GM12873 (cell line): ENCODE results near the gene KCNQ5.

Experiments
- TF ChIP-seq, protein P1 (sequence below): IDR thresholded peaks from 2 replicates; pipeline ENCODE4 v1.5.1; 2012; ENCODE audit warnings: low read depth, mild to moderate bottlenecking, moderate library complexity, low read length, control low read depth; ENCODE audit not compliant: insufficient read depth; ENCODE audit errors: missing control alignments

KCNQ5 gene

DNA sequence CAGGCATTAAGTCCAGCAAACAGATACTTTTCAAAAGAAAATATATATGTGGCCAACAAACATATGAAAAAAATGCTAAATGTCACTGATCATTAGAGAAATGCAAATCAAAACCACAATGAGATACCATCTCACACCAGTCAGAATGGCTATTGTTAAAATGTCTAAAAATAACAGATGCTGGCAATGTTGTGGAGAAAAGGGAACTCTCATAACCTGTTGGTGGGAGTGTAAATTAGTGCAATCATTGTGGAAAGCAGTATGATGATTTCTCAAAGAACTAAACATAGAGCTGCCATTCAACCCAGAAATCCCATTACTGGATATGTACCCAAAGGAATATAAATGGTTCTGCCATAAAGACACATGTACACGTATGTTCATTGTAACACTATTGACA is 20.6 kb downstream of the KCNQ5 start:
- TF ChIP-seq, protein P1, sequence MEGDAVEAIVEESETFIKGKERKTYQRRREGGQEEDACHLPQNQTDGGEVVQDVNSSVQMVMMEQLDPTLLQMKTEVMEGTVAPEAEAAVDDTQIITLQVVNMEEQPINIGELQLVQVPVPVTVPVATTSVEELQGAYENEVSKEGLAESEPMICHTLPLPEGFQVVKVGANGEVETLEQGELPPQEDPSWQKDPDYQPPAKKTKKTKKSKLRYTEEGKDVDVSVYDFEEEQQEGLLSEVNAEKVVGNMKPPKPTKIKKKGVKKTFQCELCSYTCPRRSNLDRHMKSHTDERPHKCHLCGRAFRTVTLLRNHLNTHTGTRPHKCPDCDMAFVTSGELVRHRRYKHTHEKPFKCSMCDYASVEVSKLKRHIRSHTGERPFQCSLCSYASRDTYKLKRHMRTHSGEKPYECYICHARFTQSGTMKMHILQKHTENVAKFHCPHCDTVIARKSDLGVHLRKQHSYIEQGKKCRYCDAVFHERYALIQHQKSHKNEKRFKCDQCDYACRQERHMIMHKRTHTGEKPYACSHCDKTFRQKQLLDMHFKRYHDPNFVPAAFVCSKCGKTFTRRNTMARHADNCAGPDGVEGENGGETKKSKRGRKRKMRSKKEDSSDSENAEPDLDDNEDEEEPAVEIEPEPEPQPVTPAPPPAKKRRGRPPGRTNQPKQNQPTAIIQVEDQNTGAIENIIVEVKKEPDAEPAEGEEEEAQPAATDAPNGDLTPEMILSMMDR = no peak

DNA sequence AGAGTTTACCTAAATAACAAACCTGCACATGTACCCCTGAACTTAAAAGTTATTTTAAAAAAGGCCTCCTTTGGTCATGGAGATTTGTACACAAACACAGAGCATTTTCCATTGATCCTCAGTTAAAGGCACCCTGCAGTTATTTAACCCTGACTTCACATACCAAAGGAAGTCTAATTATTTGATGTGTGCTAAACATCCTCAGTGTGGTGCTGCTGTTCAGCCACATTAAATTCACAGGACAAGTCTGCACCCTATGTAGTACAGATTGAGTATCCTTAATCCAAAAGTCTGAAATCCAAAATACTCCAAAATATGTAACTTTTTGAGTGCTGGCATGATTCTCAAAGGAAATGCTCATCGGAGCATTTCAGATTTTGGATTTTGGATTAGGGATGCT is 21.4 kb downstream of the KCNQ5 start:
- TF ChIP-seq, protein P1 = peak; percentile 9

DNA sequence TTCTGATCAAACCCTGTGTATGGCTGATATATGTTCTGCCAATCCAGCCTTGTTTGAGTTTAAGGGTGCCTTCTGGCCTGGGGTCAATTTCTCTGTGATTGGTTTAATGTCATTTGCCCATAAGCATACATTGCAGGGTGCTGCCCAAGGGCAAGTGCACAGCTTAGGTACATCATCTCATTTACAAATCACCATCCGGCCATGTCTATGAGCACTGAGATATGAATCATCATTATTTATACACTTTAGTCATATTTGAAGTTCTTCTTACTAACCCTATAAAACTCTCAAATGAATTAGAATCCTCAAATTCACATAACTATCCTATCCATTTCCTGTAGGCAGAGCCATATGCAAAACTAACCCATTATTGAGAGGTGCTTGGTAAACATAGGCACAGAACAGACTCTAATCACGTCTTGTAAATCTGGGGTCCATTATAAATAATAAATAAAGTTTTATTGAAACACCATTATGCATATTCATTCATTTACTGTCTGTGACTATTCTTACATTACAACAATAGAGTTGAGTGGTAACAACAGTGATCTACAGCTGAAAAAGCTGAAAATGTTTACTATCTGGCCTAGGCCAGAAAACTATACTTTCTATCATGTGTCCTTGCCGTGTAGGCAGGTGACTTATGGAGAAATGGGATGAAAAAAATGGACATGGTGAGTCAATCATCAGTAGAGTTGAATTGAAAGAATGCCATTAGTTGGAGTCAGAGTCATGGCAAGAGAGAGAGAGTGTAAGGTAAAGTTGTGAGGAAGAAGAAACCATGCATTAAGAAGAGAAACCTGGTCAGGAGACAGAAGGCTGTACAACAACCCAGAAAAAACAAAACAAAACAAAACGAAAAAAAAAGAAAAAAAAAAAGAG is 25.0 kb downstream of the KCNQ5 start:
- TF ChIP-seq, protein P1 = no peak

DNA sequence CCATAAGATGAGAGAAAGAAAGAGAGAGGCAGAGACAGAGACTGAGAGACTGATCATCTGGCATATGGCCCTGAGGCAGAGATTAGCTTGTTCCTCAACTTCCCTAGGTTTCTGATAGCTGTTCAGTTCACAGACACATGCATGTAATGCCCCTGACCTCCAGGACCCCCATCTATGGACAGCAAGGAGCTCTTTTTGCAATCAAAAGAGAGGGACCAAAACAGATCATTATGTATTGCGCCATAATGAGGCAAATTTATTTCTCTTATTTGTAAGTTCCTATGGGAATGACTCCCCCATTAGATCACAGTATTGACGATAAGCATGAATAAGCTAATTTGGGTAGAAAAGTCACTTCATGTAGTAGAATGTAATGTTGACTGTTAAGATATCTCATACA is 25.6 kb downstream of the KCNQ5 start:
- TF ChIP-seq, protein P1 = no peak

DNA sequence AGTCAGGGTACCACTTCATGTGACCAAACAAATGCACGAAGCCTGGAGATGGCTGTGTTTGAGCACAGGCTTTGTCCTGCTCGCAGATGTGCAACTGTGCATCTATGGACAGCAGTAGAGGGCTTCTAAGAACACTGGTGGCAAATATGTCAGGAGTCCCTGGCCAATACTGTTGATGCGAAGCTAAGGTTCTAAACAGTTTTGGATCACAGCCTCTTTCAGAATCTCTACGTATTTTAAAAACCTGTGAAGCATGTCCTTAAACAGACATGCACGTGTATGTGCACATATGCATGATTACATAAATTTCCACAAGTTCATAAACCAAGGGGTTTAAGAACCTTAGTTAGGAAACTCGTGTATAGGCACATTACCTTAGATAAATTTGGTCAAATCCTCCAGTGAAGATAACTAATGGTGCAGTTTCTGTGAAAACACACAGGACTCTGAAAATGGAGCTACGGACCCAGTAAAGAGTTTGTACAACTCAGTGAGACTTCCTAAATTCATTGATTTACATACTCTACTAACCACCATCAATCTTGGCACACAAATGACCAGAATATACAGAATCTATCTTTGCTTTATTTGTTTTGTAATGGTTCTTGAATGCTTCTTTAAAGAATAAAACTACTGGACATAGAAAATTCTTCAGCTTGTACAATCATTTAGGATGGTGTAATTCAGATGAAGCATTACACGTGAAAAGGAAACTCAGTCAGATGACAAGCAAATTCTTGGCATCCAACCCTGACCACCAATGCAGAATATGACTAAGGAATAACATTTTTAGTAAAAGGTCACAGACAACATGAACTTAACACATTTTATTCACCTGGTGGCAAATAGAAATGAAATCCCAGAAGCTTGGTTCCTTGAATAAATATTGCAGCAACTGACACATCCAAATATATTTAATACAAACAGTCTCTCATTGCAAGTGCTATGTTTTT is 27.4 kb downstream of the KCNQ5 start:
- TF ChIP-seq, protein P1 = no peak

DNA sequence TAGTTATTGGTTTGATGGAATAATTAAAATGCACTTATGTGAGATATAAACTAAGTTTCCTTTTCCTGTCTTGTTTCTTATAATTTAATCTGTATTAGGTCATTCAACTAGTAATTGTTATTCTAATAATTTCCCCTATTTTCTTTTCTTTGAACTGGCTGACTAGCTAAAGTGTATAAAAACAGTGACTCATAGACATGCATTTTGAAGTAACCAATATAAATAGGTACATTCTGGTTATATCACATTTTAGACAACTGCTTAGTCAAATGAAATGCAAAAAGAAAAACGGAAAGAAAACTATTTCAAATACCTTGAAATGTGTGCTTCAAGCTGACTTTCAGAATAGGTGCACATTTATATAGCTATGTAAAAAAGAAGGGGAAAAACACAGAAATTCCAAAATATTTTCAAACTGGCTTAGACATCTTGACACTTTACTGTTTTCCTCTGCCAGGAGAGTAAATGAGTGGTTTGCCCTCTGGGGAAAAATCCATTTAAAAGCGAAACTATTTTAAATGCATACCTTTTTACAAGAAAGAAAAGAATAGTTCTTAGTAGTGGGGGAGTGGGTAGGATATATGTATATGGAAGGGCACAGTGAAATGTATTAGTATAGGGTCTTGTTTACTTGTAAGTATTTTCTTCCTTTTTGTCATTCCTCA is 28.3 kb downstream of the KCNQ5 start:
- TF ChIP-seq, protein P1 = no peak

DNA sequence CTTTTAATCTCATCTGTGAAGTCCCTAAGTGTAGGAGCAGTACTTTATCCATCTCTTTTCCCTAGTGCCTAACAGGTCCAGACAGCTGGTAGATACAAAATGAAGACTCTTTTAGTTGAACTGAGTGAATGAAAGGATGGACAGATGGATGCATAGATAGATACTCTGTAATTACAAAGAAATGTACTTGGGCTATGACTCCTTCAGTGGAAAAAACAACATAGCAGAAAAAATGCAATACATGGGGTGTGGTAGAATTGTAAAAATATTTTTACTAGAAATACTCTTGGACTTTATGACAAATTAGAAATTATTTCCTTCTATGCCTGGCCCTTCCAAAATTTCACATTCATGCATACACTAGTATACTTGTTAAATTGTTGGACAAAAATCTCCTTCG is 29.3 kb downstream of the KCNQ5 start:
- TF ChIP-seq, protein P1 = no peak
